ENCODE measurements around the gene UMOD.

DNA sequence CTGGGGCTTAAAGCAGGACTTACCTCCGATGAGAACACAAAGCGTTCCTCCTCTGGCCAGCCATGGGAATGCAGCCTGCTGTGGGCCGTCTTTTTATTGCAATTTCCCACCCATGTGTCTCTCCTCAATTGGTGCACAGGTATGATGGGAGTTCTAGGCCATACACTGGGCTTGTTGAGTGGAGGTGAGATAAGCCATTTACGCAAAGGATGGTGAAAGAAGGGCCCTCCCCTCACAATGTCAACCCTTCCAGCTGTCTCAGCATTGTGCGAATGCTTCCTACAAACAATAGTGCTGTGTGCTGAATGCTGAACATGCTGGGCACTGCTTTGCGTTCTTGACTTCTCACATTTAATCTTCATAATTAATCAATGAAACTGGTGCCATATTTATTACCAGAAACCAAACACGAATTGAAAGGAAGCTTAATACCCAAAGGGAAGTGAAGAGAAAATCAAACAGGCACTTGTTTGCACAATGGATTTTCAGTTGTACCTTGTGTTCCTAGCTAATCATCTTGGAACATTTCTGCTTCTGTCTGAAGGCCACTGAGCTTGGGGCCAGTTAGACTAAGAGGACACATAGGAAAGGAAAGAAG, 25.0 kb downstream of the UMOD start, which contains the start of gene GP2:
- TF ChIP-seq, protein P1, sequence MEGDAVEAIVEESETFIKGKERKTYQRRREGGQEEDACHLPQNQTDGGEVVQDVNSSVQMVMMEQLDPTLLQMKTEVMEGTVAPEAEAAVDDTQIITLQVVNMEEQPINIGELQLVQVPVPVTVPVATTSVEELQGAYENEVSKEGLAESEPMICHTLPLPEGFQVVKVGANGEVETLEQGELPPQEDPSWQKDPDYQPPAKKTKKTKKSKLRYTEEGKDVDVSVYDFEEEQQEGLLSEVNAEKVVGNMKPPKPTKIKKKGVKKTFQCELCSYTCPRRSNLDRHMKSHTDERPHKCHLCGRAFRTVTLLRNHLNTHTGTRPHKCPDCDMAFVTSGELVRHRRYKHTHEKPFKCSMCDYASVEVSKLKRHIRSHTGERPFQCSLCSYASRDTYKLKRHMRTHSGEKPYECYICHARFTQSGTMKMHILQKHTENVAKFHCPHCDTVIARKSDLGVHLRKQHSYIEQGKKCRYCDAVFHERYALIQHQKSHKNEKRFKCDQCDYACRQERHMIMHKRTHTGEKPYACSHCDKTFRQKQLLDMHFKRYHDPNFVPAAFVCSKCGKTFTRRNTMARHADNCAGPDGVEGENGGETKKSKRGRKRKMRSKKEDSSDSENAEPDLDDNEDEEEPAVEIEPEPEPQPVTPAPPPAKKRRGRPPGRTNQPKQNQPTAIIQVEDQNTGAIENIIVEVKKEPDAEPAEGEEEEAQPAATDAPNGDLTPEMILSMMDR (IDR thresholded peaks at IDR 0.05; ENCODE audit: borderline replicate concordance, extremely low read depth, low read length, poor library complexity, severe bottlenecking) = no peak
- TF ChIP-seq EZH2 (IDR thresholded peaks at IDR 0.05; ENCODE audit: borderline replicate concordance, low read depth, low read length, severe bottlenecking) = no peak
